GM12872 (cell line): ENCODE results near the gene ANKRD7.

Experiments
- TF ChIP-seq, protein P1 (sequence below): IDR thresholded peaks from 3 replicates; pipeline ENCODE4 v1.5.1; 2011; ENCODE audit warnings: low read depth, mild to moderate bottlenecking, low read length, moderate library complexity; ENCODE audit not compliant: insufficient read depth

The ANKRD7 gene

GRCh38 chr7:118281196-118281595, 56.7 kb downstream of the ANKRD7 start:
- TF ChIP-seq, protein P1, sequence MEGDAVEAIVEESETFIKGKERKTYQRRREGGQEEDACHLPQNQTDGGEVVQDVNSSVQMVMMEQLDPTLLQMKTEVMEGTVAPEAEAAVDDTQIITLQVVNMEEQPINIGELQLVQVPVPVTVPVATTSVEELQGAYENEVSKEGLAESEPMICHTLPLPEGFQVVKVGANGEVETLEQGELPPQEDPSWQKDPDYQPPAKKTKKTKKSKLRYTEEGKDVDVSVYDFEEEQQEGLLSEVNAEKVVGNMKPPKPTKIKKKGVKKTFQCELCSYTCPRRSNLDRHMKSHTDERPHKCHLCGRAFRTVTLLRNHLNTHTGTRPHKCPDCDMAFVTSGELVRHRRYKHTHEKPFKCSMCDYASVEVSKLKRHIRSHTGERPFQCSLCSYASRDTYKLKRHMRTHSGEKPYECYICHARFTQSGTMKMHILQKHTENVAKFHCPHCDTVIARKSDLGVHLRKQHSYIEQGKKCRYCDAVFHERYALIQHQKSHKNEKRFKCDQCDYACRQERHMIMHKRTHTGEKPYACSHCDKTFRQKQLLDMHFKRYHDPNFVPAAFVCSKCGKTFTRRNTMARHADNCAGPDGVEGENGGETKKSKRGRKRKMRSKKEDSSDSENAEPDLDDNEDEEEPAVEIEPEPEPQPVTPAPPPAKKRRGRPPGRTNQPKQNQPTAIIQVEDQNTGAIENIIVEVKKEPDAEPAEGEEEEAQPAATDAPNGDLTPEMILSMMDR: no peak

DNA sequence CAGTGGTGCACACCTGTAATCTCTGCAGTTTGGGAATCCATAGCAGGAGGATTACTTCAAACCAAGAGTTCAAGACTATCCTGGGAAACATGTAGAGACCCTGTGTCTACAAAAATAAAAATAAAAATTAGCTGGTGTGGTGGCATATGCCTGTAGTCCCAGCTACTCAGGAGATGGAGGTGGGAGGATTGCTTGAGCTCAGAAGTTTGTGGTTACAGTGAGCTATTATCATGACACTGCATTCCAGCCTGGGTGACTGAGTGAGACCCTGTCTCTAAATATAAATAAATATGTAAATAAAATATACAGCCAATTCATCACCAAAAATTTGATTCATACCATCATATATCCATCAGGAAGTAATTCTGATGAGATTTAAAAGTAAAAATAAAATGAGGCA, 60.9 kb downstream of the ANKRD7 start:
- TF ChIP-seq, protein P1: no peak

GRCh38 chr7:118286131-118286530, 61.6 kb downstream of the ANKRD7 start:
- TF ChIP-seq, protein P1: no peak

DNA sequence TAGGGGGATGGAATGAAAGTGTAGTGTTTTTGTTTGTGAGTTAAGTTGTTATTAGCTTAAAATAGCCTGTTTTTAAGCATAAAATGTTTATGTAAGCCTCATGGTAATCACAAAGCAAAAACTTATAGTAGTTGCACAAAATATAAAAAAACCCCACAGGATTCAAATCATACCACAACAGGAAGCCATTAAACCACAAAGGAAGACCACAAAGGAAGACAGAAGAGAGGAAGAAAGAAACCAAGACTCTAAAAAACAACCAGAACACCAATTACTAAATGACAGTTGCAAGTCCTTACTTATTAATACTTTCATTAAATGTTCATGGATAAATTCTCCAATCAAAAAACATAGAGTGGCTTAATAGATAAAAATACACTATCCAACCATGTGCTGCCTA, 63.6 kb downstream of the ANKRD7 start:
- TF ChIP-seq, protein P1: no peak

- TF ChIP-seq, protein P1: no peak
Observed at GRCh38 chr7:118289476-118289875, 65.0 kb downstream of the ANKRD7 start.
